Stomach (tissue), 4 donors: ENCODE results near the gene DNAJB2.

Experiments used
- POLR2A ChIP-seq, 4 donors: fragments of 450-650 bp; IDR thresholded peaks; one replicate each; pipeline ENCODE4 v1.6.1; 2016; ENCODE audit warnings: antibody characterized with exemption in 4 of 4, control low read depth in 2 of 4, mild to moderate bottlenecking in 1 of 4, moderate library complexity in 1 of 4
- TF ChIP-seq, protein P1 (sequence below), 7 experiments: fragments of 450-650 bp in 4 of 7; fragments of 200-600 bp in 3 of 7; sonication (generic) in 3 of 7; IDR thresholded peaks; one replicate each; pipeline ENCODE4 v1.5.1; 2016 to 2019; ENCODE audit warnings: antibody characterized with exemption in 7 of 7, control low read depth in 2 of 7, mild to moderate bottlenecking in 1 of 7

DNA sequence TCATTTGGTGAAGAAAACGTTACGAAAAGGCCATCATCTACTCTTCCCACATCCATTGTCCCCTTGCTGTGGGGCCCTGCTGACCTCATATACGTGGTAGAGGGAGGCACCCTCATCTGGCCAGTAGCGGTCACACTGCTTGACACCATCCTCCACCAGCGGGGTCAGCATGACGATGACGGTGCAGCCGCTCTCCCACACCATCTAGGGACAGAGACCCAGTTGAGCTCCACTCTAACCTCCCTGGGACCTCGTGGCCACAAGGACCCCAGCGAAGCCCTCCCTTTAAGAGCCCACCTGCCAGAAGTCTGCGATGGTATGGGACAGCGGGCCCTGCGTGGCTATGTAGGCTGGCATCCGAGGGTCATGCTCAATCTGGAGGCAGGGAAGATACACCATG is 17.0 kb downstream of the DNAJB2 start:
- no peak for TF ChIP-seq POLR2A (IDR thresholded peaks at IDR 0.05)
- TF ChIP-seq, protein P1, sequence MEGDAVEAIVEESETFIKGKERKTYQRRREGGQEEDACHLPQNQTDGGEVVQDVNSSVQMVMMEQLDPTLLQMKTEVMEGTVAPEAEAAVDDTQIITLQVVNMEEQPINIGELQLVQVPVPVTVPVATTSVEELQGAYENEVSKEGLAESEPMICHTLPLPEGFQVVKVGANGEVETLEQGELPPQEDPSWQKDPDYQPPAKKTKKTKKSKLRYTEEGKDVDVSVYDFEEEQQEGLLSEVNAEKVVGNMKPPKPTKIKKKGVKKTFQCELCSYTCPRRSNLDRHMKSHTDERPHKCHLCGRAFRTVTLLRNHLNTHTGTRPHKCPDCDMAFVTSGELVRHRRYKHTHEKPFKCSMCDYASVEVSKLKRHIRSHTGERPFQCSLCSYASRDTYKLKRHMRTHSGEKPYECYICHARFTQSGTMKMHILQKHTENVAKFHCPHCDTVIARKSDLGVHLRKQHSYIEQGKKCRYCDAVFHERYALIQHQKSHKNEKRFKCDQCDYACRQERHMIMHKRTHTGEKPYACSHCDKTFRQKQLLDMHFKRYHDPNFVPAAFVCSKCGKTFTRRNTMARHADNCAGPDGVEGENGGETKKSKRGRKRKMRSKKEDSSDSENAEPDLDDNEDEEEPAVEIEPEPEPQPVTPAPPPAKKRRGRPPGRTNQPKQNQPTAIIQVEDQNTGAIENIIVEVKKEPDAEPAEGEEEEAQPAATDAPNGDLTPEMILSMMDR (IDR thresholded peaks at IDR 0.05), result no peak
